GM15510 (cell line): ENCODE data around the gene GPR42.

Experiments
- POLR2A ChIP-seq: IDR thresholded peaks from 3 replicates; pipeline ENCODE4 v1.6.1; 2011; ENCODE audit warnings: borderline replicate concordance; ENCODE audit not compliant: insufficient read length; ENCODE audit errors: extremely low read depth

GPR42 gene

DNA sequence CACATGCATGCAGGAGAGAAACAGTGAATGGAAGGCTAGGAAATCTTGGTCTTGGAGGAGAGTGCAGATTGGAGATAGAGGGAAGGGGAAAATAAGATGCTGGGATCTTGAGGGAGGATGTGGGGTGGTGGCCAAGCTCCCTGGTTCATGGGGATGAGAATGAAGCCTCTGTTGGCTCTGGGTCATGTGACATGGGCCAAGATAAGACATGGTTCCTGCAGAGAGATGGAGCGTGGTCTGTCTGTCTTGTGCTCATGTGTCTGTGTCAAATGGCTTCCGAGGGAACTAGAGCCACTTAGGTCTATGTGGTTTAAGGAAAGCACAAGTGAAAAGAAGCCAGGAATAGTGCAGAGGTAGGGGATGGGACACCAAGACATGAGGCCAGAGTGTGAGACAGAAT is 46.4 kb downstream of the GPR42 start:
- no peak for TF ChIP-seq POLR2A

DNA sequence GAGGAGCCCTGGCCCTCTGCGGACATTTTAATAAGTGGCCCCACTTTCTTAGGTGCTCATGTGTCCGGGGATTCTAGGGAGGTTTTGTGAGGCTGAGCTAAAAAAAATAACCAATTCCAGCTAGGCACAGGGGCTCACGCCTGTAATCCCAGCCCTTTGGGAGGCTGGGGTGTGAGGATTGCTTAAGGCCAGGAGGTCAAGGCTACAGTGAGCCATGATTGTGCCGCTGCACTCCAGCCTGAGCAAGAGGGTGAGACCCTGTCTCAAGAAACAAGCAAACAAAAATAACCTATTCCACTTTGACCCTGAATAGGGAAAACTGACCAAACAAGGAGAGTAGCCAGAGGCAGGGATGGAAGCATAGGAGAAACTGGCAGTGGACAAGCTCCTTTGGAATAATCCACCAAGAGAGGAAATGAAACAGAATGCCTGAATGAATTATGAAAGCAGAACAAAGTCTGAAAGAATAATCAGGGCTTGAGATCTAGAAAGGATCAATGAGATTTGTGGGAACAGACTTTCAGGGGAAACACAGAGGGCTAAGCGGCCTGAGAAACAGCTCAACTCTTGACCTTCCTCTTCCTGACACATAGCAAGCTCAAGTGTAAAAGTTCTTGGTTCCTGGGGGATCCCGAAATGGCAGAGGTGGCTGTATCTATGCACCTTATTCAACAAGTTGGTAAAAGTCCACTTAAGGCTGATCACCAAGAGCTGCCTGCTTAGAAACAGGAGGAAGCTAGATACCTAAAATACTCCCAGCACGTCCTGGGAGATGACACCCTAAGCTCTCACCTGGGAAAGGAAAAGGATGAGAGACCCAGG is 47.1 kb downstream of the GPR42 start:
- no peak for TF ChIP-seq POLR2A

- no peak for TF ChIP-seq POLR2A
Observed at GRCh38 chr19:35419046-35419445, 48.2 kb downstream of the GPR42 start.

DNA sequence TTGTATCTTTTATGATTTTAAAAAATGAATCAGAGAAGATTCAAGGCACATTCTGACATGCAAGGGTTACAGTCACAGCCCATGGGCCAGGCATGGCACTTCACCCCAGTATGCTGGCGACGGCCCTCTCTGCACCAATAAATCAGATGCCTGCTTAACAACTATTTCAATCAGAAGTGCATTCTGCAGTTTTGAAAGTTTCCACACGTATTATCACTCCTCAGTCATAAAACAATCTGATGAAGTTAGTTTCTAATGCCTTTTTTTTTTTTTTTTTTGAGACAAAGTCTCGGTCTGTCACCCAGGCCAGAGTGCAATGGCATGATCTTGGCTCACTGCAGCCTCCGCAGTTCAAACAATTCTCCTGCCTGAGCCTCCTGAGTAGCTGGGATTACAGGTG is 48.9 kb downstream of the GPR42 start:
- TF ChIP-seq POLR2A, result no peak

DNA sequence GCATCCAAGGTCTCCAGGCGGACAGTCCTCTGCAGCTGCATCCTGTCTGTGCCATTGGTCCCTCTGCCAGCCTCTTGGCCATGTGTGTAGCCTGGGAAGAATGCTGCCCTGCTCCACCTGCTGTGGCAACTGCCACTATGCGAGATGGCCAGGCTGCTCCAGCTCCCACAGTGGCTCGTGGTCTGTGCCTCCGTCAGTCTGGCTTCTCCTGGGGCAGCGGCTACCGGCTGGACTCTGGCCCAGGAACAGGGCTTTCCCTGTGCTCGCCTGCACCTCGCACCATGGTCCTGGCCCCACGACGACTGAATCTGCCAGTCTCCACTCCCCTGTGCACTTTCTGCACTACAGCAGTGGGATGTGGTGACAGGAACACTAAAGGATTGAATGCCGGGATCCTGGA is 50.5 kb downstream of the GPR42 start:
- TF ChIP-seq POLR2A, result no peak
